IMR-90 (cell line): Measurements from ENCODE around the gene USP28. TPM values are rescaled to one million over a fixed set of nuclear protein-coding genes. Genes with fewer than 3 reads are reported as not detected.

ENCODE experiments used
- ATAC-seq: fragments of 200-7000 bp; cut with Tn5 transposase; 2 replicates; pipeline ENCODE4 v1.9.1; 2020; ENCODE audit warnings: low read depth, mild to moderate bottlenecking, moderate library complexity
- BruUV-seq: library from RNA; stranded (reverse); fragments of 400-500 nt; replicated peaks from 2 replicates; lab custom pipeline; 2021; lab: Mats Ljungman, UMichigan
- CTCF ChIA-PET: fragments of 300-600 bp; formaldehyde crosslinking; extraction: SDS; loops from one replicate; lab custom pipeline; 2021; ENCODE audit warnings: antibody characterized with exemption; lab: Yijun Ruan, JAX
- POLR2A ChIA-PET: fragments of 300-600 bp; sonication (Branson Sonifier 250); formaldehyde crosslinking; loops from one replicate; lab custom pipeline; 2022; ENCODE audit warnings: antibody characterized with exemption; ENCODE audit not compliant: unreplicated experiment; lab: Charles Lee
- DNase-seq: peaks from one replicate; pipeline ENCODE4 v3.0.0; 2013
- H2AFZ ChIP-seq: replicated peaks from 2 replicates; pipeline ENCODE3; 2013; ENCODE audit warnings: low read length, mild to moderate bottlenecking; ENCODE audit not compliant: poor library complexity
- H2AK5ac ChIP-seq: 2 replicates; pipeline ENCODE4 v1.6.1; 2013; ENCODE audit warnings: low read depth, low read length, inconsistent platforms
- H2AK9ac ChIP-seq: replicated peaks from 2 replicates; pipeline ENCODE3; 2013; ENCODE audit warnings: mild to moderate bottlenecking, low read depth, low read length, moderate library complexity; ENCODE audit not compliant: poor library complexity
- H2BK120ac ChIP-seq: 2 replicates; pipeline ENCODE4 v1.6.1; 2013; ENCODE audit warnings: low read depth, low read length, inconsistent platforms
- H2BK15ac ChIP-seq: 3 replicates; pipeline ENCODE4 v1.6.1; 2013; ENCODE audit warnings: low read depth, low read length, inconsistent platforms
- H2BK20ac ChIP-seq: 2 replicates; pipeline ENCODE4 v1.6.1; 2013; ENCODE audit warnings: low read depth, mild to moderate bottlenecking, inconsistent platforms, low read length, moderate library complexity
- H2BK5ac ChIP-seq: 2 replicates; pipeline ENCODE4 v1.6.1; 2013; ENCODE audit warnings: mild to moderate bottlenecking, low read depth, low read length, inconsistent platforms; ENCODE audit not compliant: poor library complexity, severe bottlenecking
- H3K14ac ChIP-seq: replicated peaks from 2 replicates; pipeline ENCODE4 v1.6.1; 2013; ENCODE audit warnings: low read depth, low read length, inconsistent platforms
- H3K18ac ChIP-seq: 2 replicates; pipeline ENCODE4 v1.6.1; 2013; ENCODE audit warnings: low read depth, low read length, control low read depth
- H3K23ac ChIP-seq: 2 replicates; pipeline ENCODE4 v1.6.1; 2013; ENCODE audit warnings: low read depth, low read length, inconsistent platforms
- H3K27ac ChIP-seq: 2 replicates; pipeline ENCODE4 v1.5.1; 2013; ENCODE audit warnings: mild to moderate bottlenecking, control low read depth, low read length; ENCODE audit not compliant: insufficient read depth
- H3K27me3 ChIP-seq: 2 replicates; pipeline ENCODE4 v1.6.1; 2013; ENCODE audit warnings: low read length; ENCODE audit not compliant: control insufficient read depth, insufficient read depth
- H3K36me3 ChIP-seq: 2 replicates; pipeline ENCODE4 v1.6.1; 2013; ENCODE audit warnings: low read length, mixed read lengths; ENCODE audit not compliant: control insufficient read depth, insufficient read depth
- H3K4ac ChIP-seq: 2 replicates; pipeline ENCODE4 v1.6.1; 2013; ENCODE audit warnings: low read depth, low read length, inconsistent platforms
- H3K4me1 ChIP-seq: 2 replicates; pipeline ENCODE4 v1.6.1; 2013; ENCODE audit warnings: low read length, mixed read lengths; ENCODE audit not compliant: control insufficient read depth, insufficient read depth
- H3K4me2 ChIP-seq: 2 replicates; pipeline ENCODE4 v1.6.1; 2013; ENCODE audit warnings: low read depth, mild to moderate bottlenecking, control low read depth, low read length, moderate library complexity
- H3K4me3 ChIP-seq: 2 replicates; pipeline ENCODE4 v1.5.1; 2013; ENCODE audit warnings: low read depth, mild to moderate bottlenecking, control low read depth, low read length, moderate library complexity; ENCODE audit not compliant: insufficient read depth
- H3K56ac ChIP-seq: 2 replicates; pipeline ENCODE4 v1.6.1; 2013; ENCODE audit warnings: low read length, inconsistent platforms; ENCODE audit not compliant: insufficient read depth; ENCODE audit errors: extremely low read depth
- H3K79me1 ChIP-seq, 2 experiments: 2 replicates each; pipeline ENCODE4 v1.6.1; 2013; ENCODE audit warnings: low read length in 2 of 2, inconsistent platforms in 1 of 2, low read depth in 1 of 2
- H3K9ac ChIP-seq: 2 replicates; pipeline ENCODE4 v1.6.1; 2013; ENCODE audit warnings: low read depth, low read length, control low read depth
- H3K9me1 ChIP-seq: 2 replicates; pipeline ENCODE4 v1.6.1; 2013; ENCODE audit warnings: low read length, inconsistent platforms; ENCODE audit not compliant: insufficient read depth
- H3K9me3 ChIP-seq: 2 replicates; pipeline ENCODE4 v1.6.1; 2013; ENCODE audit warnings: low read length; ENCODE audit not compliant: control insufficient read depth, insufficient read depth
- H4K20me1 ChIP-seq: 2 replicates; pipeline ENCODE4 v1.6.1; 2013; ENCODE audit warnings: low read length, inconsistent platforms; ENCODE audit not compliant: insufficient read depth
- H4K5ac ChIP-seq: 2 replicates; pipeline ENCODE4 v1.6.1; 2013; ENCODE audit warnings: mild to moderate bottlenecking, low read depth, low read length, control low read depth
- H4K8ac ChIP-seq, 2 experiments: 2 replicates each; pipeline ENCODE4 v1.6.1; 2013; ENCODE audit warnings: low read depth in 2 of 2, low read length in 2 of 2, control low read depth in 1 of 2, inconsistent platforms in 1 of 2
- H4K91ac ChIP-seq: 2 replicates; pipeline ENCODE4 v1.6.1; 2013; ENCODE audit warnings: low read depth, low read length, inconsistent platforms; ENCODE audit not compliant: insufficient read depth
- BHLHE40 ChIP-seq: fragments of 150-350 bp; IDR thresholded peaks from 2 replicates; pipeline ENCODE4 v1.6.1; 2016; ENCODE audit warnings: mild to moderate bottlenecking, low read depth, low read length
- CEBPB ChIP-seq: IDR thresholded peaks from 2 replicates; pipeline ENCODE4 v1.6.1; 2012; ENCODE audit warnings: low read depth, low read length, improper control_type of control experiment
- CHD1 ChIP-seq: IDR thresholded peaks from 2 replicates; pipeline ENCODE4 v1.6.1; 2012; ENCODE audit warnings: low read depth, low read length, improper control_type of control experiment
- FOS ChIP-seq: fragments of 150-350 bp; IDR thresholded peaks from 2 replicates; pipeline ENCODE4 v1.6.1; 2016; ENCODE audit warnings: low read depth, low read length
- MAFK ChIP-seq: IDR thresholded peaks from 2 replicates; pipeline ENCODE4 v1.6.1; 2012; ENCODE audit warnings: low read depth, low read length, improper control_type of control experiment
- MAZ ChIP-seq: IDR thresholded peaks from 2 replicates; pipeline ENCODE4 v1.6.1; 2012; ENCODE audit warnings: low read depth, mild to moderate bottlenecking, low read length, improper control_type of control experiment, moderate library complexity, borderline replicate concordance
- MXI1 ChIP-seq: IDR thresholded peaks from 2 replicates; pipeline ENCODE4 v1.6.1; 2012; ENCODE audit warnings: low read depth, mild to moderate bottlenecking, low read length, moderate library complexity, borderline replicate concordance
- NFE2L2 ChIP-seq: fragments of 150-350 bp; IDR thresholded peaks from 2 replicates; pipeline ENCODE4 v1.6.1; 2016; ENCODE audit warnings: low read depth, mild to moderate bottlenecking, low read length
- POLR2A ChIP-seq: IDR thresholded peaks from 2 replicates; pipeline ENCODE4 v1.6.1; 2012; ENCODE audit warnings: mild to moderate bottlenecking, low read depth, low read length
- RAD21 ChIP-seq: IDR thresholded peaks from 2 replicates; pipeline ENCODE4 v1.6.1; 2012; ENCODE audit warnings: low read length, improper control_type of control experiment
- RCOR1 ChIP-seq: IDR thresholded peaks from 2 replicates; pipeline ENCODE4 v1.6.1; 2012; ENCODE audit warnings: mild to moderate bottlenecking, low read length, improper control_type of control experiment; ENCODE audit not compliant: insufficient replicate concordance
- RFX5 ChIP-seq: IDR thresholded peaks from 2 replicates; pipeline ENCODE4 v1.8.0; 2012; ENCODE audit warnings: low read depth, mild to moderate bottlenecking, low read length, moderate library complexity
- SMC3 ChIP-seq: fragments of 150-350 bp; IDR thresholded peaks from 2 replicates; pipeline ENCODE4 v1.6.1; 2016; ENCODE audit warnings: low read depth, mild to moderate bottlenecking, antibody characterized with exemption, low read length, moderate library complexity
- WGBS, 2 experiments: methylation state at CpG; one replicate each; pipeline versions ENCODE4 v1.1.5 to v1.1.7; 2013; ENCODE audit warnings: missing lambda C conversion rate in 2 of 2; ENCODE audit not compliant: insufficient read length in 1 of 2; ENCODE audit errors: extremely low coverage in 2 of 2; 5-methylcytosine and 5-hydroxymethylcytosine counted together
- dilution Hi-C: fragments of 300-500 bp; cut with HindIII; formaldehyde crosslinking; loops from one replicate; pipeline ENCODE4 v1.14.3; 2018; ENCODE audit warnings: low sequenced_read_pairs; ENCODE audit not compliant: unreplicated experiment
- in situ Hi-C: fragments of 300-500 bp; cut with MboI; formaldehyde crosslinking; loops from 3 replicates; pipeline ENCODE4 v1.14.3; 2019; ENCODE audit warnings: low sequenced_read_pairs, inconsistent platforms, mixed read lengths
- intact Hi-C: fragments of 100-400 bp; cut with micrococcal nuclease; formaldehyde crosslinking; loops from 2 replicates; pipeline ENCODE4 v1.10.0; 2022
- polyA plus RNA-seq, 3 experiments: library from polyadenylated mRNA; depleted of rRNA; stranded (reverse); fragments of >200 nt; gene quantifications; 2 replicates each; pipeline ENCODE4 v1.2.3, GENCODE V29; 2012; ENCODE audit warnings: low replicate concordance in 1 of 3
- total RNA-seq: library from RNA; depleted of rRNA; stranded (reverse); fragments of >200 nt; gene quantifications from 2 replicates; pipeline ENCODE4 v1.2.3, GENCODE V29; 2012
- TF ChIP-seq, protein P1 (sequence below): fragments of 150-350 bp; IDR thresholded peaks from 2 replicates; pipeline ENCODE4 v1.6.1; 2016; ENCODE audit warnings: low read depth, mild to moderate bottlenecking, low read length, moderate library complexity, borderline replicate concordance
- TF ChIP-seq, protein P2 (sequence below): fragments of 150-350 bp; IDR thresholded peaks from 2 replicates; pipeline ENCODE4 v1.6.1; 2017; ENCODE audit warnings: mild to moderate bottlenecking, antibody characterized with exemption, low read length, low read depth
- TF ChIP-seq, protein P3 (sequence below): conservative IDR thresholded peaks from 2 replicates; pipeline ENCODE4 v1.5.1; 2012; ENCODE audit warnings: mild to moderate bottlenecking, low read depth, low read length, improper control_type of control experiment

The USP28 gene
- total and polyA plus RNA-seq, 2 of the 4 experiments (the other 2 are of a cell fraction): 17.0 to 36.0 TPM

DNA sequence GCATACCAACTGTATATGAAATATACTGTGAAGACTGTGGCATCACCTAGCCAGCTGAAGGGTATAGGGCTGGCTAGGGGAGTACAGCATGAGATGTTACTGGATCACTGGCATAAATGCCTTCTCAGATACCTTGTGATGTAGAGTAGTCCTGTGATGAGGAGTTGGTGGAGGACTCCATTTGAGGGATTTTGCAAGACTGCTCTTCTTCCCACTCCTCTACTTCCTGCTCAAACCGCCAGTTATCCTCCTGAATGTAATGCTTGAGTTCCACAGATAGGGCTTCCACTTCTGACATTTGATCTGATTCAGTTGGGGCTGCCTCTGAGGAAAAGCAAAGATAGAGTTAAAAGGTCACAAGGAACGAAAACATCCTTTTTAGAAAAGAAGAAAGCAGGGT lies 66.4 kb downstream of the USP28 start:
- H2BK5ac ChIP-seq: no peak overlapping the region
- no peak overlapping the region for H2AK5ac ChIP-seq
- no peak overlapping the region for H3K4ac ChIP-seq
- BruUV-seq: no TSS peak
- H3K4me2 ChIP-seq: no peak overlapping the region
- H3K27me3 ChIP-seq: no peaks in the 10 kb centered on the region
- H3K79me1 ChIP-seq: no peaks in the 10 kb centered on the region
- in situ Hi-C loops (no loop called here), intact Hi-C loops (no loop called here), dilution Hi-C loops (no loop called here)
- no peak overlapping the region for H3K18ac ChIP-seq
- H3K23ac ChIP-seq: no peak overlapping the region
- ChIA-PET POLR2A (no interaction called here), CTCF (no interaction called here)
- TF ChIP-seq SMC3 (no peak), RAD21 (no peak), FOS (no peak), BHLHE40 (no peak), CHD1 (no peak), MXI1 (no peak), RFX5 (no peak), RCOR1 (no peak), MAZ (no peak), POLR2A (no peak), NFE2L2 (no peak), CEBPB (no peak), MAFK (no peak)
- TF ChIP-seq, protein P1, sequence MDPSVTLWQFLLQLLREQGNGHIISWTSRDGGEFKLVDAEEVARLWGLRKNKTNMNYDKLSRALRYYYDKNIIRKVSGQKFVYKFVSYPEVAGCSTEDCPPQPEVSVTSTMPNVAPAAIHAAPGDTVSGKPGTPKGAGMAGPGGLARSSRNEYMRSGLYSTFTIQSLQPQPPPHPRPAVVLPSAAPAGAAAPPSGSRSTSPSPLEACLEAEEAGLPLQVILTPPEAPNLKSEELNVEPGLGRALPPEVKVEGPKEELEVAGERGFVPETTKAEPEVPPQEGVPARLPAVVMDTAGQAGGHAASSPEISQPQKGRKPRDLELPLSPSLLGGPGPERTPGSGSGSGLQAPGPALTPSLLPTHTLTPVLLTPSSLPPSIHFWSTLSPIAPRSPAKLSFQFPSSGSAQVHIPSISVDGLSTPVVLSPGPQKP: no peak
- TF ChIP-seq, protein P2, sequence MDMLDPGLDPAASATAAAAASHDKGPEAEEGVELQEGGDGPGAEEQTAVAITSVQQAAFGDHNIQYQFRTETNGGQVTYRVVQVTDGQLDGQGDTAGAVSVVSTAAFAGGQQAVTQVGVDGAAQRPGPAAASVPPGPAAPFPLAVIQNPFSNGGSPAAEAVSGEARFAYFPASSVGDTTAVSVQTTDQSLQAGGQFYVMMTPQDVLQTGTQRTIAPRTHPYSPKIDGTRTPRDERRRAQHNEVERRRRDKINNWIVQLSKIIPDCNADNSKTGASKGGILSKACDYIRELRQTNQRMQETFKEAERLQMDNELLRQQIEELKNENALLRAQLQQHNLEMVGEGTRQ: no peak
- TF ChIP-seq, protein P3, sequence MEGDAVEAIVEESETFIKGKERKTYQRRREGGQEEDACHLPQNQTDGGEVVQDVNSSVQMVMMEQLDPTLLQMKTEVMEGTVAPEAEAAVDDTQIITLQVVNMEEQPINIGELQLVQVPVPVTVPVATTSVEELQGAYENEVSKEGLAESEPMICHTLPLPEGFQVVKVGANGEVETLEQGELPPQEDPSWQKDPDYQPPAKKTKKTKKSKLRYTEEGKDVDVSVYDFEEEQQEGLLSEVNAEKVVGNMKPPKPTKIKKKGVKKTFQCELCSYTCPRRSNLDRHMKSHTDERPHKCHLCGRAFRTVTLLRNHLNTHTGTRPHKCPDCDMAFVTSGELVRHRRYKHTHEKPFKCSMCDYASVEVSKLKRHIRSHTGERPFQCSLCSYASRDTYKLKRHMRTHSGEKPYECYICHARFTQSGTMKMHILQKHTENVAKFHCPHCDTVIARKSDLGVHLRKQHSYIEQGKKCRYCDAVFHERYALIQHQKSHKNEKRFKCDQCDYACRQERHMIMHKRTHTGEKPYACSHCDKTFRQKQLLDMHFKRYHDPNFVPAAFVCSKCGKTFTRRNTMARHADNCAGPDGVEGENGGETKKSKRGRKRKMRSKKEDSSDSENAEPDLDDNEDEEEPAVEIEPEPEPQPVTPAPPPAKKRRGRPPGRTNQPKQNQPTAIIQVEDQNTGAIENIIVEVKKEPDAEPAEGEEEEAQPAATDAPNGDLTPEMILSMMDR: no peak
- no peak overlapping the region for H3K56ac ChIP-seq
- H3K9me1 ChIP-seq: no peaks in the 10 kb centered on the region
- no peak overlapping the region for H4K5ac ChIP-seq
- H3K9ac ChIP-seq: no peak overlapping the region
- H4K20me1 ChIP-seq: no peaks in the 10 kb centered on the region
- H3K4me3 ChIP-seq: no peak overlapping the region
- no peaks in the 10 kb centered on the region for H3K4me1 ChIP-seq
- H4K91ac ChIP-seq: no peak overlapping the region
- no peak overlapping the region for H2BK15ac ChIP-seq
- H2AFZ ChIP-seq: no peak overlapping the region
- ATAC-seq (no peak), DNase-seq (no peak)
- no peak overlapping the region for H2AK9ac ChIP-seq
- no CpG with 5 or more reads among the region's 2 CpGs for WGBS, 2 experiments
- no peak overlapping the region for H3K14ac ChIP-seq
- no peak overlapping the region for H4K8ac ChIP-seq
- no peak overlapping the region for H2BK20ac ChIP-seq
- no peaks in the 10 kb centered on the region for H3K9me3 ChIP-seq
- peaks cover 8% of the 10 kb centered on the region for H3K36me3 ChIP-seq
- no peak overlapping the region for H2BK120ac ChIP-seq
- no peak overlapping the region for H3K27ac ChIP-seq
